ENCODE measurements around the gene CITED2. TPM values are rescaled to one million over a fixed set of nuclear protein-coding genes. Genes with fewer than 3 reads are reported as not detected.

The CITED2 gene
- total RNA-seq, 4 donors from 2014 or later, result 67.7 to 122 (median 83.1) TPM

- Histone ChIP-seq H3K27me3 (no peaks in the 10 kb centered on the region), H3K27ac (no peak overlapping the region), H3K4me1 (no peaks in the 10 kb centered on the region), H3K36me3 (no peaks in the 10 kb centered on the region), H3K4me3 (no peak overlapping the region), H3K9me3 (no peaks in the 10 kb centered on the region)
- DNase-seq, result no peak
- TF ChIP-seq CTCF (IDR thresholded peaks at IDR 0.05) (no peak), POLR2A (IDR thresholded peaks at IDR 0.05) (no peak)
These were observed 24.2 kb upstream of the CITED2 start for GRCh38 chr6:139398658-139399057.

GRCh38 chr6:139395891-139396301 lies 21.4 kb upstream of the CITED2 start:
- TF ChIP-seq CTCF (IDR thresholded peaks at IDR 0.05) (no peak), POLR2A (IDR thresholded peaks at IDR 0.05) (no peak)
- Histone ChIP-seq H3K36me3 (no peaks in the 10 kb centered on the region), H3K27me3 (no peaks in the 10 kb centered on the region), H3K4me3 (no peak overlapping the region), H3K9me3 (no peaks in the 10 kb centered on the region), H3K27ac (no peak overlapping the region), H3K4me1 (peaks cover 0 to 3% (median 0%) of the 10 kb centered on the region in 4 donors)
- DNase-seq, result no peak

GRCh38 chr6:139395371-139395770 lies 20.9 kb upstream of the CITED2 start:
- Histone ChIP-seq H3K27ac (no peak overlapping the region), H3K9me3 (no peaks in the 10 kb centered on the region), H3K4me3 (no peak overlapping the region), H3K4me1 (peaks cover 0 to 3% (median 0%) of the 10 kb centered on the region in 4 donors), H3K36me3 (no peaks in the 10 kb centered on the region), H3K27me3 (no peaks in the 10 kb centered on the region)
- TF ChIP-seq CTCF (IDR thresholded peaks at IDR 0.05), result no peak
- no peak for DNase-seq

GRCh38 chr6:139394027-139394649 lies 19.7 kb upstream of the CITED2 start:
- TF ChIP-seq POLR2A (IDR thresholded peaks at IDR 0.05) (no peak), CTCF (IDR thresholded peaks at IDR 0.05) (no peak)
- Histone ChIP-seq H3K27ac (peak overlapping the region in 1 of 4 donors; percentile 60), H3K4me1 (peaks cover 0 to 3% (median 0%) of the 10 kb centered on the region in 4 donors), H3K27me3 (no peaks in the 10 kb centered on the region), H3K36me3 (no peaks in the 10 kb centered on the region), H3K4me3 (no peak overlapping the region), H3K9me3 (no peaks in the 10 kb centered on the region)
- no peak for DNase-seq

- H3K4me3 ChIP-seq, result no peak overlapping the region
- H3K27me3 ChIP-seq, result no peaks in the 10 kb centered on the region
- DNase-seq, result no peak
- no peak for TF ChIP-seq POLR2A (IDR thresholded peaks at IDR 0.05)
- no peak for TF ChIP-seq CTCF (IDR thresholded peaks at IDR 0.05)
- H3K36me3 ChIP-seq, result no peaks in the 10 kb centered on the region
- no peaks in the 10 kb centered on the region for H3K9me3 ChIP-seq
- peaks cover 0 to 3% (median 2%) of the 10 kb centered on the region in 4 donors for H3K4me1 ChIP-seq
- peak overlapping the region in 1 of 4 donors; percentile 60 for H3K27ac ChIP-seq
These were observed 18.3 kb upstream of the CITED2 start for GRCh38 chr6:139392794-139393193.
